H9 (cell line): ENCODE data around the gene WBP1. TPM values are rescaled to one million over a fixed set of nuclear protein-coding genes. Genes with fewer than 3 reads are reported as not detected.

Source experiments
- DNase-seq: peaks from one replicate; pipeline ENCODE4 v3.0.0-alpha.2; 2017
- H2AFZ ChIP-seq: one replicate; pipeline ENCODE4 v1.6.1; 2013; ENCODE audit warnings: mild to moderate bottlenecking, low read length, control low read depth, moderate library complexity
- H2AK5ac ChIP-seq: 2 replicates; pipeline ENCODE4 v1.6.1; 2013; ENCODE audit warnings: low read length, control low read depth, mixed read lengths; ENCODE audit not compliant: insufficient read length
- H2BK120ac ChIP-seq: one replicate; pipeline ENCODE4 v1.6.1; 2013; ENCODE audit warnings: low read depth, mild to moderate bottlenecking, low read length, control low read depth, inconsistent platforms; ENCODE audit not compliant: poor library complexity, severe bottlenecking
- H2BK12ac ChIP-seq: 2 replicates; pipeline ENCODE4 v1.6.1; 2013; ENCODE audit warnings: low read length, control low read depth, mixed read lengths, low read depth; ENCODE audit not compliant: insufficient read length
- H2BK15ac ChIP-seq: 2 replicates; pipeline ENCODE4 v1.6.1; 2013; ENCODE audit warnings: low read depth, low read length, control low read depth
- H2BK20ac ChIP-seq: one replicate; pipeline ENCODE4 v1.6.1; 2013; ENCODE audit warnings: low read depth, mild to moderate bottlenecking, low read length, control low read depth, inconsistent platforms; ENCODE audit not compliant: poor library complexity, severe bottlenecking
- H2BK5ac ChIP-seq: 2 replicates; pipeline ENCODE4 v1.6.1; 2013; ENCODE audit warnings: low read length, control low read depth, mixed read lengths; ENCODE audit not compliant: insufficient read length
- H3K14ac ChIP-seq: 2 replicates; pipeline ENCODE4 v1.6.1; 2013; ENCODE audit warnings: low read length, control low read depth; ENCODE audit not compliant: insufficient read depth
- H3K18ac ChIP-seq: 2 replicates; pipeline ENCODE4 v1.6.1; 2013; ENCODE audit warnings: low read depth, mild to moderate bottlenecking, mixed read lengths, low read length, control low read depth; ENCODE audit not compliant: insufficient read length
- H3K23ac ChIP-seq: 2 replicates; pipeline ENCODE4 v1.6.1; 2013; ENCODE audit warnings: low read length, control low read depth, mixed read lengths, low read depth; ENCODE audit not compliant: insufficient read length
- H3K23me2 ChIP-seq: 2 replicates; pipeline ENCODE4 v1.6.1; 2013; ENCODE audit warnings: low read depth, mild to moderate bottlenecking, mixed read lengths, low read length, control low read depth; ENCODE audit not compliant: insufficient read length, poor library complexity, severe bottlenecking
- H3K27ac ChIP-seq: 2 replicates; pipeline ENCODE4 v1.5.1; 2013; ENCODE audit warnings: low read length, control low read depth, mixed read lengths, low read depth; ENCODE audit not compliant: insufficient read length
- H3K27me3 ChIP-seq: 2 replicates; pipeline ENCODE4 v1.6.1; 2013; ENCODE audit warnings: low read length, control low read depth, inconsistent platforms; ENCODE audit not compliant: insufficient read depth
- H3K4ac ChIP-seq: 2 replicates; pipeline ENCODE4 v1.6.1; 2013; ENCODE audit warnings: low read depth, mild to moderate bottlenecking, control low read depth, inconsistent platforms, low read length, moderate library complexity
- H3K4me1 ChIP-seq: 2 replicates; pipeline ENCODE4 v1.6.1; 2013; ENCODE audit warnings: low read length, control low read depth, inconsistent platforms; ENCODE audit not compliant: insufficient read depth
- H3K4me2 ChIP-seq: 2 replicates; pipeline ENCODE4 v1.6.1; 2013; ENCODE audit warnings: low read length, control low read depth, mixed read lengths; ENCODE audit not compliant: insufficient read length, insufficient read depth
- H3K56ac ChIP-seq: 2 replicates; pipeline ENCODE4 v1.6.1; 2013; ENCODE audit warnings: low read depth, mild to moderate bottlenecking, mixed read lengths, low read length, control low read depth; ENCODE audit not compliant: insufficient read length
- H3K79me1 ChIP-seq: 2 replicates; pipeline ENCODE4 v1.6.1; 2013; ENCODE audit warnings: low read depth, mild to moderate bottlenecking, moderate library complexity, low read length, control low read depth, inconsistent platforms; ENCODE audit not compliant: insufficient read depth, poor library complexity, severe bottlenecking
- H3K79me2 ChIP-seq: 2 replicates; pipeline ENCODE4 v1.6.1; 2013; ENCODE audit warnings: low read length, control low read depth, inconsistent platforms; ENCODE audit not compliant: insufficient read depth
- H3K9ac ChIP-seq: 2 replicates; pipeline ENCODE4 v1.6.1; 2013; ENCODE audit warnings: low read length, control low read depth, mixed read lengths; ENCODE audit not compliant: insufficient read length; ENCODE audit errors: extremely low read depth
- H3K9me3 ChIP-seq: one replicate; pipeline ENCODE4 v1.6.1; 2013; ENCODE audit warnings: low read depth, low read length, inconsistent platforms; ENCODE audit not compliant: control insufficient read depth
- H3T11ph ChIP-seq: one replicate; pipeline ENCODE4 v1.6.1; 2013; ENCODE audit warnings: mild to moderate bottlenecking, low read length, control low read depth, inconsistent platforms
- H4K20me1 ChIP-seq: one replicate; pipeline ENCODE4 v1.6.1; 2013; ENCODE audit not compliant: control insufficient read depth, insufficient read length, insufficient read depth
- H4K5ac ChIP-seq: 2 replicates; pipeline ENCODE4 v1.6.1; 2013; ENCODE audit warnings: low read depth, mild to moderate bottlenecking, mixed read lengths, low read length, control low read depth; ENCODE audit not compliant: insufficient read length
- H4K8ac ChIP-seq: replicated peaks from 2 replicates; pipeline ENCODE4 v1.6.1; 2013; ENCODE audit warnings: low read length, control low read depth, mixed read lengths, low read depth; ENCODE audit not compliant: insufficient read length
- H4K91ac ChIP-seq: 2 replicates; pipeline ENCODE4 v1.6.1; 2013; ENCODE audit warnings: low read depth, mild to moderate bottlenecking, moderate library complexity, mixed read lengths, low read length, control low read depth; ENCODE audit not compliant: insufficient read length
- H3K27ac Mint-ChIP-seq, 3 experiments: 2 replicates in 2 of 3; 3 replicates in 1 of 3; pipeline ENCODE4 v1.8.0; 2020 to 2021; ENCODE audit warnings: mixed read lengths in 3 of 3, mild to moderate bottlenecking in 1 of 3, moderate library complexity in 1 of 3
- H3K27me3 Mint-ChIP-seq: 2 replicates; pipeline ENCODE4 v1.8.0; 2021; ENCODE audit warnings: low read depth, mild to moderate bottlenecking, moderate library complexity, mixed read lengths
- H3K36me3 Mint-ChIP-seq, 3 experiments: 2 replicates in 2 of 3; 3 replicates in 1 of 3; pipeline ENCODE4 v1.8.0; 2020 to 2021; ENCODE audit warnings: low read depth in 3 of 3, mixed read lengths in 3 of 3; ENCODE audit not compliant: insufficient read depth in 1 of 3
- H3K4me1 Mint-ChIP-seq, 2 experiments: 2 replicates each; pipeline ENCODE4 v1.8.0; 2020; ENCODE audit warnings: mixed read lengths in 2 of 2
- H3K4me3 Mint-ChIP-seq, 2 experiments: 2 replicates in 1 of 2; 3 replicates in 1 of 2; pipeline ENCODE4 v1.8.0; 2020 to 2021; ENCODE audit warnings: mild to moderate bottlenecking in 2 of 2, mixed read lengths in 2 of 2, moderate library complexity in 1 of 2
- H3K9me3 Mint-ChIP-seq, 2 experiments: 2 replicates in 1 of 2; 3 replicates in 1 of 2; pipeline ENCODE4 v1.8.0; 2020; ENCODE audit warnings: mild to moderate bottlenecking in 2 of 2, mixed read lengths in 2 of 2, moderate library complexity in 1 of 2
- CTCF ChIP-seq: fragments of 200-600 bp; sonication (generic); conservative IDR thresholded peaks from 3 replicates; pipeline ENCODE4 v1.8.0; 2021; ENCODE audit warnings: antibody characterized with exemption, mild to moderate bottlenecking
- WGBS: extraction: QIAGEN DNeasy Blood & Tissue Kit; methylation state at CpG from one replicate; pipeline ENCODE4 v1.1.7; 2013; ENCODE audit warnings: missing lambda C conversion rate, low lambda C conversion rate, mixed read lengths; ENCODE audit not compliant: insufficient read length; ENCODE audit errors: extremely low coverage; 5-methylcytosine and 5-hydroxymethylcytosine counted together
- total RNA-seq: library from RNA; stranded (reverse); gene quantifications from 2 replicates; pipeline ENCODE4 v1.2.1, GENCODE V29; 2021

The WBP1 gene
- total RNA-seq, 1 experiment from 2014 or later, result 82.1 TPM

GRCh38 chr2:74447230-74447999 lies 10.8 kb upstream of the WBP1 start:
- Histone ChIP-seq H3K27ac (no peak overlapping the region), H3T11ph (no peak overlapping the region), H3K4me1 (no peaks in the 10 kb centered on the region), H3K23me2 (no peaks in the 10 kb centered on the region), H3K23ac (no peak overlapping the region), H3K56ac (no peak overlapping the region), H3K79me2 (no peaks in the 10 kb centered on the region), H2BK15ac (no peak overlapping the region), H4K8ac (no peak overlapping the region), H2BK20ac (no peak overlapping the region), H4K20me1 (no peaks in the 10 kb centered on the region), H3K9ac (no peak overlapping the region), H3K14ac (no peak overlapping the region), H2BK120ac (no peak overlapping the region), H4K91ac (no peak overlapping the region), H3K4me2 (no peak overlapping the region), H3K79me1 (no peaks in the 10 kb centered on the region), H2AK5ac (no peak overlapping the region), H3K9me3 (no peaks in the 10 kb centered on the region), H2BK5ac (no peak overlapping the region), H3K18ac (no peak overlapping the region), H4K5ac (no peak overlapping the region), H2BK12ac (no peak overlapping the region), H3K27me3 (no peaks in the 10 kb centered on the region), H2AFZ (no peak overlapping the region), H3K4ac (no peak overlapping the region)
- H3K27ac Mint-ChIP-seq, result no peak overlapping the region
- no peak for TF ChIP-seq CTCF
- peaks cover 0 to 4% of the 10 kb centered on the region in 2 experiments; a peak in 1 of 4 replicates for H3K4me1 Mint-ChIP-seq
- no peak for DNase-seq
- no peak overlapping the region for H3K4me3 Mint-ChIP-seq
- H3K36me3 Mint-ChIP-seq, result no peaks in the 10 kb centered on the region
- WGBS, result no CpG with 5 or more reads among the region's 5 CpGs
- peaks cover 22% of the 10 kb centered on the region for H3K27me3 Mint-ChIP-seq
- no peaks in the 10 kb centered on the region; a peak in 1 of 5 replicates for H3K9me3 Mint-ChIP-seq
